GM21515 (cell line): Measurements from ENCODE around the gene NDUFAF3.

Experiments used
- ATAC-seq: cut with Tn5 transposase; IDR thresholded peaks from one replicate; pipeline ENCODE4 v1.9.1; 2021; ENCODE audit not compliant: unreplicated experiment

Gene NDUFAF3

DNA sequence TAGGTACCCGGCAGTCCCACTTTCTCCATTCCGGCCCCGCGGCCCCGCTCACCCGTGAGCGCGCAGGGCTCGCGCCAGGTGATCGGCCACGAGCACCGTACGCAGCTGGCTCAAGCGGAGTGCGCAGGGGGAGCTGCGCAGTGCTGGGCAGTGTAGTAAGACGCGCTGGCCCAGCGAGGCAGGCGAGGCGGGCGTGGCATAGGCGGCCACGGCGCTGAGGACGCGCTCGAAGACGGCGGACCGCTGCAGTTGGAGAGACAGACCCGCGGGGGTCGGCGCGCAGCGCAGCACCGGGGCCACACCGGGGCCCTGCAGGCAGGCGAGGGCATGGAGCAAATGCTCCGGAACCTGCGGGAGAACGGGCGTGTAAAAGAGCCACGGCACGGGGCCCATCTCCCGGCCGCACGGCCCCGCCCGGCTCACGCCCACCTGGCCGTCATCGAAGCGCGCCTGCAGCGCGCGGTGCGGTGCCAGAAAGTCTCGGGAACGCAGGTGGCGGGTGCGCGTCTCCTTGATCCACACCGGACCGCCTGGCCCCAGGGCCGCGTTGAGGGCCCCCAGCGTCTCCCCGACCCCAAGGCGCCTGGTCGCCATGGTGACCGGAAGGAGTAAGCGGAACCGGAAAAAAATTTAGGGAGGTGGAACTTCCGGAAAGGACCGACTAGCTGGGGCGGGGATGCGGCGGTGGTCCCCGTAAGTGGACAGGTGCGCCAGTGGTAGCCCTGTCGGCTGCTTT lies 3.8 kb upstream of the NDUFAF3 start, which contains the start of gene DALRD3:
DALRD3 (minus strand) TSS at position 610 of the 736 bp plus-strand sequence; CDS start at position 594, 16 bp downstream.
- ATAC-seq, result no peak

DNA sequence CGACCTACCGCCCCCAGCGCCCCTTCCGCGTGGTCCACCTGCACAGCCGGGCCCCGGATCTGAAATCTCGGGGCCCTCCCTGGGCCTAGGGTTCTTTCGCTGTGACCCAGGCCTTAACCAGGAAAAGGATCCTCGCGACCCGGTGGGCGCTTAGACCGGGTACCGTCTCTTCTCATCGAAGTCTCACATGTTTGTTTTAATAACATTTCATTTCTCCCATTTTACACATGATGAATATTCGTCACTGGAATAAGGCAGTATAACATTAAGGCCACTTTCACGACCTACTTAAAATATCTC lies 3.3 kb upstream of the NDUFAF3 start:
- ATAC-seq, result no peak

GRCh38 chr3:49019941-49020329 lies 2.0 kb upstream of the NDUFAF3 start:
- no peak for ATAC-seq

DNA sequence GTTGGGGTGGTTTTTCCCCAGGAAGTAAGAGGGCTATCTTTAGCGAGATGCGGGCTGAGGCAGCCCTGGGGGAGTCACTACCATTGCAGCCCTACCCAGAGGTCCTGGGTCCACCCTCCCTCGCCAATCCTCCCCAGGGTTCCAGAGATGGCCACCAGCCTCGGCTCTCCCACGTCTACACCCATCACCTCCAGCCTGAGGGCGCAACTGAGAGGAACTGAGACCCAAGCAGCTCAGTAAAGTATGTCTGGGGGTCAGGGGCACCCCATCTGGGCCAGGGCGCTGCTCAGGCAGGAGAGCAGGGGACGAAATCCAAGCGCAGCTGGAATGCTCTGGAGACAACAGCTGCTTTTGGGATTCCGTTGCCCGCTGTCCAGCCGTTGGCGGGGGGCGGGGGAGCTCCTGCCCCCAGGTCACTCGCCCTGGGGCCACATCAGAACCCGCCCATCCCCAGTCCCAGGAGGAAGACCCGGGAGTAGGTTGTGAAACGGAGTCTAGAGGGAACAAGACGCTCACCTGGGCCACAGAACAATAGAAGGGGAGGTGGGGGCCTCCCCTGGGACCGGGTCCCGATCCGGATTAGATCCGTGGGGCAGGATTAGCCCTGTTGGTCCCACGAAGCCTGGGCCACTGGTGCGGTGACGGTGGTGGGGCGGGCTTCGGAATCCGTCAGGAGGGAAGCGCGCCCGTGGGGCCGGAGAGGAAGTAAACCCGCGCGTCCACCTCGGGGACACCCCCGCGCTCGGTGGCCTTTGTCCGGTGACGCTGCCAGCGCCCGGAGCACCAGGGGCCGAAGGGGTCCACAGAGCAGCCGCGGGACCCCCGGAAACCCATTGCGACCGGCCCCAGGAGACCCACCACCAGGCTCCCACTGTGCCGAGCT lies 1.4 kb upstream of the NDUFAF3 start:
- peak; percentile 7 for ATAC-seq

DNA sequence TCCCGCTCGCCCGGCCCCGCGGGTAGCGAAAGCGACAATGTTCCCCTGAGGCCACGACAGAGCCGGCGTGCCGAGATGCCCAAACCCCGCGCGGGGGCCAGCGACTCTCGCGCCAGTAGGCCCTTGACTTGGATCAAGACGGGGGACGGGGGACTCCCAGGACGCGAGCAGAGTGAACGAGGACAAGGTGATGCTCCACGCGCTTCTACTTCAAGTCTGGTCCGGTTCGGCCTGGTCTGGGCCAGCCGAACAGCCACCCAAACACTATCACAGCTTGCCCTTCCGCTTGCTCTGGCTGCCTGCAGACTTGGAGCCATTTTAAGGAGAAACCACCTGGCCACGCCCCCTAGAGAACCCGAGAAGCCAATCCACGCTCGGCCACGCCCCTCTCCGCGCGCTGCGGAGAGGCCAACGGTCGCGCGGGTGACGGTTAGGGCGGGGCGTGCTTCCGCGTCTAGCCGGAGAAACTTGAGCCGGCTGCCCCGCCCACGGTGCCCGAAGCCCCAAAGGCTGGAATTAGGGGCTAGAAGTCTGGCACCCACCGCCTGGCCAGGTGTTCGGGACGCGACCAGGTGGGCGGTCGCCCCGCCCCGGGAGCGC lies 608 bp upstream of the NDUFAF3 start:
- ATAC-seq, result peak; percentile 51

- no peak for ATAC-seq
Measured at GRCh38 chr3:49022688-49023171, 809 bp downstream of the NDUFAF3 start.

DNA sequence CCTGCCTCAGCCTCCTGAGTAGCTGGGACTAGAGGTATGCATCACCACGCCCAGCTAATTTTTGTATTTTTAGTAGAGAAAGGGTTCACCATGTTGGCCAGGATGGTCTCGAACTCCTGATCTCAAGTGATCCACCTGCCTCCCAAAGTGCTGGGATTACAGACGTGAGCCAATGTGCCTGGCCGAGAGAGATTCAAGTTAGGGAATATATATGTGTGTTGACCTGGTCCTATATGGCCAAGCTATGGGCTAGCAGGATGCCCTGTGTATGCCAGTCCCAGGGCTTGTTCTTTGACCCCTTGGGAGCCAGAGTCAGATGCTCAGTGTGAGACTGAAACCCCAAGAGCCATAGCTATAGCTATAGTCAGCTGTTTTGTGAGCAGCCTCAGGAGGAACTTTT lies 1.9 kb downstream of the NDUFAF3 start:
- ATAC-seq, result no peak

DNA sequence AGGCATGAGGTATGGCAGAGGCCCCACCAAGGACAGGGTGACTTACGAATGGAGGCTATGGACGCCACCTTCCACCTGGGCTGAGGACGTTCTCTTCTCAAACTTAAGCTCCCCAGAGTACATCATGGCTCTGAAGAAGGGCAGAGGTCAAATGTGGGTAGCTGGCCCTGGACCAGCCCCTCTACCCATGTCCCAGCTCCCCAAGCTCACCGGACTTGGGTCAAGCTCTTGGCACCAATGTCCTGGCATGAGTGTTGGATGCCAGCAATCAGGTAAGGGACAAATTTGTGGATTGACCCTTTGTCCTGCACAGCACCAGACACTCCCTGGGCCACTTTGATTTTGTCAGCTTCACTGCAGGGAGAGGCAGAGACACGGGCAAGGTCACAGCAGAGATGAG lies 2.5 kb downstream of the NDUFAF3 start:
- no peak for ATAC-seq

- no peak for ATAC-seq
Measured at GRCh38 chr3:49025005-49025792, 3.3 kb downstream of the NDUFAF3 start.

DNA sequence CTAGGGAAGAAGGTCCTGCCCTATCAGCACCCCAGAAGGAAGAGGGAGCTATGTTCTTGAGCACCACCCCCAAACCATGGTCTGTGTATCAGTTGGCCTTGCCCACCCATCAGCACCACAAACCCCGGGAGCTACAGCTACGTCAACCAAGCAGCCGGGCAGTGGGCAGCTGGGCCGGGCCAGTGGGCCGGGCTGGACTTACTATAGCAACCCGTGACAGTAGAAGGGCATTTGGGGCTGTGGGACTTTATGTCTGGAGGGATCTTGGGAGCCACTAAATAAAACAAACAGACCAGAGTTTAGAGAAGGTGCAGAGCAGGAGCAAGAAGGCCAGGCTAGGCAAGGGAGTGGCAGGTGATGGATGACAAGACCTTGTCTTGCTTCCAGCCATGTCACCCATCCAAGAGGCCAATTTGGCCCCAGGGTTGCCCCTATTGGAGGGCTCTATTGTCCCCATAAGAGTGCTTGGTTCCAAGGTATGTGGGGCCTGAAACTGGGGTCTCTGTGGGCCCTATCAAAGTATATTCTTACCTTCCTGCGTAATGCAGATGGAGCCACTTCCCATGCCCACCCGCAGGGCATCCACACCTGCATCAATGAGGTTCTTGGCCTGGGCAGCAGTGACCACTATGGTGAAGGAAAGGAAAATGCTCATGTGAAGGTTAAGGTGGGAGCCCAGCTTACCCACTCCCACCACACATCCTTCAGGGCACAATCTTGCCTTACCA lies 4.0 kb downstream of the NDUFAF3 start:
- ATAC-seq, result no peak

DNA sequence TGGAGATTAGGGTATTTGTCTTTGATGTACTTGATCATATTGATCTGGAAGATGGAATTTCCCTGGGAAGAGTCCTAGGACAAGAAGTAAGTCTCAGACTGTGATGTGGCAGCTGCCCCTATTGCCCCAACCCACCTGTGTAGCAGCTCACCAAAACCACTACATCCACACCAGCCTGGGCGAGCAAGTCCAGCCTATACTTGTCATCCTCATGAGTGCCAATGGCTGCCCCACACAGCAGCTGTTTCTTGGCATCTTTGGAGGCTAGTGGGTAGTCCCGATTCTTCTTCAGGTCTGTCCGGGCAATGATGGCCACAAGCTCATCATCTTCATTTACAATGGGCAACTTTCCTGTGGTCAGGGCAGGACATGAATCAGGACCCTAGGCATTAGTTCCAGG lies 4.6 kb downstream of the NDUFAF3 start:
- ATAC-seq, result no peak

DNA sequence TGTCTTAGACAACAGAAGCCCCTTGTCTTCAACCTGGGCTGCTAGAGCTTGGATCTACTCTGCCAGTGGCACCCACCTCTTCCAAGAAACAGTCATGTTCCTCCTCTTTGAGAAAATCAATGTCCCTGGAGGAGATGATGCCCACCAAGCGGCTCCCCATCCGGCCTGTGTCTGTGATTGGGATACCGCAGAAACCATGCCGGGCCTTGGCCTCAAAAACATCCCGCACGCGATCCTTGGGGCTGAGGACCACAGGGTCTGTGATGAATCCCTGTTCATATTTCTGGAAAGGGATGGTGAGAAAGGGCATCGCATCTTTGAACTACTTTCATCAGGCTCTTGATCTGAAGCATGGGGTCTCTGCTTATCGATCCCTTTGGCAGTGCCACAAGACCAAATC lies 5.7 kb downstream of the NDUFAF3 start:
- no peak for ATAC-seq

GRCh38 chr3:49028298-49028672 lies 6.4 kb downstream of the NDUFAF3 start:
- ATAC-seq, result no peak

DNA sequence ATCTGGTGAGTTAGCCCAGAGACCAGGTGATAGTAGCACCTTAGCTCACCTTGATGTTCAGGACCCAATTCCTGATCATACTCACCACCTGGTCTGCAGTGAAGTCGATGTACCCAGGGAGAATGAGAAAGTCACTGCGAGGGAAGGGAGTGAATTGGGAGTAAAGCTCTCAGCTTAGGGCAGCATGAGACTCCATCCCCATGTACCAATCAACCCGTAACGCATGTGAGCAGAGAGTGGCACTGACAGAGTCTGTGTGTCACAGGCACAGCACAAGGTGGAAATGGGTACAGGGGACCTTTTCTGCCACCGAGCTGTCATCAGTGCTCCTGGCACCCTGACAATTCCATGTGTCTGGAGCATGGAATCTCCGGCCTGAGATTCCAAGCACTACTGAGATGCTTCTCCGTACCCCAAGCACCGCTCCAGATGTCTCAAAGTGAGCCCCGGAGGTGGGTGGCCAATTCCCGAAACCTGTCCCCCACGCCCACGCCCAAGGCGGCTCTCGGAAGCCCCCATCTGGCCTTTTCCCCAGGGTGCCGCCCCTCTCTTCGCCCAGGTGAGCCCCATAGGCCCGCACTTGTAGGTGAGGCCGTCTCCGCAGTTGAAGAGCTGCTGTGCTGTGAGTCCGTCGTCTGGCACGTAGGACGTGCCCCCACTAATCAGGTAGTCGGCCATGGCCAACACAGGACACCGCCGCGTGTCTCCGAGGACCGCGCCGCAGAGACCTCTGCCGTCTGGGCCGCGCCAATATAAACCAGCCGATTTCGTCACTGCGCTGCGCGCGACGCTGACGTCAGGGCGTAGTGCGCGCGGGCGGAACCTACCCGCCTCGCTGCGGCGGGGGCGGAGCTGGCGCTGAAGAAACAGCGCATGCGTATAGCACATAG lies 7.0 kb downstream of the NDUFAF3 start, which contains the start of gene IMPDH2:
IMPDH2 (minus strand) TSS at position 726 of the 890 bp plus-strand sequence; CDS start at position 678, 48 bp downstream.
- peak; percentile 79 for ATAC-seq

- no peak for ATAC-seq
Measured at GRCh38 chr3:49029563-49029884, 7.6 kb downstream of the NDUFAF3 start.

GRCh38 chr3:49030321-49030720 lies 8.4 kb downstream of the NDUFAF3 start:
- ATAC-seq, result no peak

DNA sequence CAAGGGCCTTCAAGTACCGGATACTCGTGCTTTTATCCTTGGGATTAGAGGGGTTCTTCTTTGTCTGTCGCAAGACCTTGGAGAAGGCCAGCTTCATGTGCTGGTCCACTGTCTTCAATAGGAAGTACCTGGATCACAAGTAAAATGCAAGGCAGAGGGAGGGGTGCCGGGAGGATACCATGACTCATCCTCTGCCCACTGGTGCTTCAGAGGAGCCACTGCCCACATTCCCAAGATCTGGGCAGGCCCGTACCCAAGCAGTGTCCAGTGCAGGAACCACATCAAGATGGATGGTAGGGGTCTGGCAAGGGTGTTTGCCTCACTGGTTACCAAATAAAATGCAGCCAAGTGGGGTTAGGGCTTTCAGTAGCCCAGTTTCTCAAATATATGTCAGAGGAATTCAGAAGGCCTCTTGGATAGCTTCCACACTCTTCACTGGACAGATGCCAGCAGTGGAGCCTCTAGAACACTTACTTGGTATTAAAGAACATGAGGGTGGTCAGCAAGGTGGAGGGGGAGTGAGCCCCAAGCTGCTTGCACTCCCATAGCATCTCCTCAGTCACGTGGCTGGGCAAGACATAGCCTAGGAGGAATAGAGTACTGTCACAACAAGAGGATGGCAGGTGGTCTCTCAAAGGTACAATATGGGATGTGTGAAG lies 10.9 kb downstream of the NDUFAF3 start:
- no peak for ATAC-seq

GRCh38 chr3:49034650-49035049 lies 12.7 kb downstream of the NDUFAF3 start:
- ATAC-seq, result no peak

GRCh38 chr3:49035281-49035680 lies 13.4 kb downstream of the NDUFAF3 start:
- ATAC-seq, result no peak
